Measurements from ENCODE around the gene WDR6. TPM values are rescaled to one million over a fixed set of nuclear protein-coding genes. Genes with fewer than 3 reads are reported as not detected.

Gene WDR6
- total and polyA plus RNA-seq, 2 experiments from 2014 or later: 76.5 to 156 TPM

DNA sequence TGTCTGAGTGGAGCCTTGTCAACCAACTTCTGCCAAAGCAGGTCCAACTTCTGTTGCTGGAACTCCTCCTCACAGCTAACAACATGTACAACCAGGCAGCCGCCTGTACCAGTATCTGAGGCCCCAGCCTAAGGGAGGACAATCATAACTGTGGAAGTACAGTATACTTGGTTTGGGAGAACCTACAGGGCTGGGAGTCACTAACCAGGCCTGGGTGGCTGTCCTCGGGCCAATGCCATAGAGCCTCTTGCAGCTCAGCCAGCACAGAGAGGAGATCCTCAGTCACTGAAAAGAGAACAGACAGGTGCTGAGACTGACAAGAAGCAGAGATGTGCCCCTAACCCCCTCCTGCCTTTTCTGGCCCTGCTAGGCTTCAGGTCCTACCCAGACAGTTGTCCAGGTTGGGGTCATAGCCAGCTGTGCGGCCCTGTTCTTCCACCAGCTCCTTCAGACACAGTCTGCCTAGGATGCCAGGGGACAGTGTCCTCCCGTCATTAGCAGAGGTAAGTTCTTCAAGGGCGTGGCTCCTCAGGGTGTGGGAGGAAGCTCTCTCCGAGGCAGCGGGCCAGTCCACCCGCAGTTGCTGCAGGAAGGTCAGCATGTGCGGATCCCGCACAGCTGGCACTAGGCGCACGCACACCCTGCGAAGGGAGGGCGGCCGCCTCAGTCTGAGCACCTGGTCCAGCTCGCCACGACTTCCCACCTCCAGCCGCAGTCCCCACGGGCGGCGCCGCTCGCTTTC lies 10.2 kb downstream of the WDR6 start:
- TF ChIP-seq STAT1 (IDR thresholded peaks at IDR 0.05; ENCODE audit: unreplicated experiment) (no peak), EZH2 (IDR thresholded peaks at IDR 0.05; ENCODE audit: low read depth, unreplicated experiment) (no peak), JUNB (IDR thresholded peaks at IDR 0.05; ENCODE audit: unreplicated experiment) (no peak), CREB1 (CRISPR knock-in tag; IDR thresholded peaks at IDR 0.05; ENCODE audit: low read depth) (no peak), EZH2phosphoT487 (IDR thresholded peaks at IDR 0.05; ENCODE audit: unreplicated experiment) (no peak), ZNF331 (CRISPR knock-in tag; IDR thresholded peaks at IDR 0.05; ENCODE audit: low read depth) (no peak), POLR2AphosphoS5 (IDR thresholded peaks at IDR 0.05; ENCODE audit: low read depth) (no peak), ZNF114 (CRISPR knock-in tag; IDR thresholded peaks at IDR 0.05) (no peak), NANOG (IDR thresholded peaks at IDR 0.05; ENCODE audit: borderline replicate concordance) (no peak)
- TF ChIP-seq, protein P1, sequence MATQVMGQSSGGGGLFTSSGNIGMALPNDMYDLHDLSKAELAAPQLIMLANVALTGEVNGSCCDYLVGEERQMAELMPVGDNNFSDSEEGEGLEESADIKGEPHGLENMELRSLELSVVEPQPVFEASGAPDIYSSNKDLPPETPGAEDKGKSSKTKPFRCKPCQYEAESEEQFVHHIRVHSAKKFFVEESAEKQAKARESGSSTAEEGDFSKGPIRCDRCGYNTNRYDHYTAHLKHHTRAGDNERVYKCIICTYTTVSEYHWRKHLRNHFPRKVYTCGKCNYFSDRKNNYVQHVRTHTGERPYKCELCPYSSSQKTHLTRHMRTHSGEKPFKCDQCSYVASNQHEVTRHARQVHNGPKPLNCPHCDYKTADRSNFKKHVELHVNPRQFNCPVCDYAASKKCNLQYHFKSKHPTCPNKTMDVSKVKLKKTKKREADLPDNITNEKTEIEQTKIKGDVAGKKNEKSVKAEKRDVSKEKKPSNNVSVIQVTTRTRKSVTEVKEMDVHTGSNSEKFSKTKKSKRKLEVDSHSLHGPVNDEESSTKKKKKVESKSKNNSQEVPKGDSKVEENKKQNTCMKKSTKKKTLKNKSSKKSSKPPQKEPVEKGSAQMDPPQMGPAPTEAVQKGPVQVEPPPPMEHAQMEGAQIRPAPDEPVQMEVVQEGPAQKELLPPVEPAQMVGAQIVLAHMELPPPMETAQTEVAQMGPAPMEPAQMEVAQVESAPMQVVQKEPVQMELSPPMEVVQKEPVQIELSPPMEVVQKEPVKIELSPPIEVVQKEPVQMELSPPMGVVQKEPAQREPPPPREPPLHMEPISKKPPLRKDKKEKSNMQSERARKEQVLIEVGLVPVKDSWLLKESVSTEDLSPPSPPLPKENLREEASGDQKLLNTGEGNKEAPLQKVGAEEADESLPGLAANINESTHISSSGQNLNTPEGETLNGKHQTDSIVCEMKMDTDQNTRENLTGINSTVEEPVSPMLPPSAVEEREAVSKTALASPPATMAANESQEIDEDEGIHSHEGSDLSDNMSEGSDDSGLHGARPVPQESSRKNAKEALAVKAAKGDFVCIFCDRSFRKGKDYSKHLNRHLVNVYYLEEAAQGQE (IDR thresholded peaks at IDR 0.05; ENCODE audit: unreplicated experiment): no peak
- TF ChIP-seq, protein P2, sequence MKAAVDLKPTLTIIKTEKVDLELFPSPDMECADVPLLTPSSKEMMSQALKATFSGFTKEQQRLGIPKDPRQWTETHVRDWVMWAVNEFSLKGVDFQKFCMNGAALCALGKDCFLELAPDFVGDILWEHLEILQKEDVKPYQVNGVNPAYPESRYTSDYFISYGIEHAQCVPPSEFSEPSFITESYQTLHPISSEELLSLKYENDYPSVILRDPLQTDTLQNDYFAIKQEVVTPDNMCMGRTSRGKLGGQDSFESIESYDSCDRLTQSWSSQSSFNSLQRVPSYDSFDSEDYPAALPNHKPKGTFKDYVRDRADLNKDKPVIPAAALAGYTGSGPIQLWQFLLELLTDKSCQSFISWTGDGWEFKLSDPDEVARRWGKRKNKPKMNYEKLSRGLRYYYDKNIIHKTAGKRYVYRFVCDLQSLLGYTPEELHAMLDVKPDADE (IDR thresholded peaks at IDR 0.05): no peak
- TF ChIP-seq, protein P3, sequence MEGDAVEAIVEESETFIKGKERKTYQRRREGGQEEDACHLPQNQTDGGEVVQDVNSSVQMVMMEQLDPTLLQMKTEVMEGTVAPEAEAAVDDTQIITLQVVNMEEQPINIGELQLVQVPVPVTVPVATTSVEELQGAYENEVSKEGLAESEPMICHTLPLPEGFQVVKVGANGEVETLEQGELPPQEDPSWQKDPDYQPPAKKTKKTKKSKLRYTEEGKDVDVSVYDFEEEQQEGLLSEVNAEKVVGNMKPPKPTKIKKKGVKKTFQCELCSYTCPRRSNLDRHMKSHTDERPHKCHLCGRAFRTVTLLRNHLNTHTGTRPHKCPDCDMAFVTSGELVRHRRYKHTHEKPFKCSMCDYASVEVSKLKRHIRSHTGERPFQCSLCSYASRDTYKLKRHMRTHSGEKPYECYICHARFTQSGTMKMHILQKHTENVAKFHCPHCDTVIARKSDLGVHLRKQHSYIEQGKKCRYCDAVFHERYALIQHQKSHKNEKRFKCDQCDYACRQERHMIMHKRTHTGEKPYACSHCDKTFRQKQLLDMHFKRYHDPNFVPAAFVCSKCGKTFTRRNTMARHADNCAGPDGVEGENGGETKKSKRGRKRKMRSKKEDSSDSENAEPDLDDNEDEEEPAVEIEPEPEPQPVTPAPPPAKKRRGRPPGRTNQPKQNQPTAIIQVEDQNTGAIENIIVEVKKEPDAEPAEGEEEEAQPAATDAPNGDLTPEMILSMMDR (conservative IDR thresholded peaks at IDR 0.05; ENCODE audit: low read depth in 2 of 2): no peak
- TF ChIP-seq, protein P4, sequence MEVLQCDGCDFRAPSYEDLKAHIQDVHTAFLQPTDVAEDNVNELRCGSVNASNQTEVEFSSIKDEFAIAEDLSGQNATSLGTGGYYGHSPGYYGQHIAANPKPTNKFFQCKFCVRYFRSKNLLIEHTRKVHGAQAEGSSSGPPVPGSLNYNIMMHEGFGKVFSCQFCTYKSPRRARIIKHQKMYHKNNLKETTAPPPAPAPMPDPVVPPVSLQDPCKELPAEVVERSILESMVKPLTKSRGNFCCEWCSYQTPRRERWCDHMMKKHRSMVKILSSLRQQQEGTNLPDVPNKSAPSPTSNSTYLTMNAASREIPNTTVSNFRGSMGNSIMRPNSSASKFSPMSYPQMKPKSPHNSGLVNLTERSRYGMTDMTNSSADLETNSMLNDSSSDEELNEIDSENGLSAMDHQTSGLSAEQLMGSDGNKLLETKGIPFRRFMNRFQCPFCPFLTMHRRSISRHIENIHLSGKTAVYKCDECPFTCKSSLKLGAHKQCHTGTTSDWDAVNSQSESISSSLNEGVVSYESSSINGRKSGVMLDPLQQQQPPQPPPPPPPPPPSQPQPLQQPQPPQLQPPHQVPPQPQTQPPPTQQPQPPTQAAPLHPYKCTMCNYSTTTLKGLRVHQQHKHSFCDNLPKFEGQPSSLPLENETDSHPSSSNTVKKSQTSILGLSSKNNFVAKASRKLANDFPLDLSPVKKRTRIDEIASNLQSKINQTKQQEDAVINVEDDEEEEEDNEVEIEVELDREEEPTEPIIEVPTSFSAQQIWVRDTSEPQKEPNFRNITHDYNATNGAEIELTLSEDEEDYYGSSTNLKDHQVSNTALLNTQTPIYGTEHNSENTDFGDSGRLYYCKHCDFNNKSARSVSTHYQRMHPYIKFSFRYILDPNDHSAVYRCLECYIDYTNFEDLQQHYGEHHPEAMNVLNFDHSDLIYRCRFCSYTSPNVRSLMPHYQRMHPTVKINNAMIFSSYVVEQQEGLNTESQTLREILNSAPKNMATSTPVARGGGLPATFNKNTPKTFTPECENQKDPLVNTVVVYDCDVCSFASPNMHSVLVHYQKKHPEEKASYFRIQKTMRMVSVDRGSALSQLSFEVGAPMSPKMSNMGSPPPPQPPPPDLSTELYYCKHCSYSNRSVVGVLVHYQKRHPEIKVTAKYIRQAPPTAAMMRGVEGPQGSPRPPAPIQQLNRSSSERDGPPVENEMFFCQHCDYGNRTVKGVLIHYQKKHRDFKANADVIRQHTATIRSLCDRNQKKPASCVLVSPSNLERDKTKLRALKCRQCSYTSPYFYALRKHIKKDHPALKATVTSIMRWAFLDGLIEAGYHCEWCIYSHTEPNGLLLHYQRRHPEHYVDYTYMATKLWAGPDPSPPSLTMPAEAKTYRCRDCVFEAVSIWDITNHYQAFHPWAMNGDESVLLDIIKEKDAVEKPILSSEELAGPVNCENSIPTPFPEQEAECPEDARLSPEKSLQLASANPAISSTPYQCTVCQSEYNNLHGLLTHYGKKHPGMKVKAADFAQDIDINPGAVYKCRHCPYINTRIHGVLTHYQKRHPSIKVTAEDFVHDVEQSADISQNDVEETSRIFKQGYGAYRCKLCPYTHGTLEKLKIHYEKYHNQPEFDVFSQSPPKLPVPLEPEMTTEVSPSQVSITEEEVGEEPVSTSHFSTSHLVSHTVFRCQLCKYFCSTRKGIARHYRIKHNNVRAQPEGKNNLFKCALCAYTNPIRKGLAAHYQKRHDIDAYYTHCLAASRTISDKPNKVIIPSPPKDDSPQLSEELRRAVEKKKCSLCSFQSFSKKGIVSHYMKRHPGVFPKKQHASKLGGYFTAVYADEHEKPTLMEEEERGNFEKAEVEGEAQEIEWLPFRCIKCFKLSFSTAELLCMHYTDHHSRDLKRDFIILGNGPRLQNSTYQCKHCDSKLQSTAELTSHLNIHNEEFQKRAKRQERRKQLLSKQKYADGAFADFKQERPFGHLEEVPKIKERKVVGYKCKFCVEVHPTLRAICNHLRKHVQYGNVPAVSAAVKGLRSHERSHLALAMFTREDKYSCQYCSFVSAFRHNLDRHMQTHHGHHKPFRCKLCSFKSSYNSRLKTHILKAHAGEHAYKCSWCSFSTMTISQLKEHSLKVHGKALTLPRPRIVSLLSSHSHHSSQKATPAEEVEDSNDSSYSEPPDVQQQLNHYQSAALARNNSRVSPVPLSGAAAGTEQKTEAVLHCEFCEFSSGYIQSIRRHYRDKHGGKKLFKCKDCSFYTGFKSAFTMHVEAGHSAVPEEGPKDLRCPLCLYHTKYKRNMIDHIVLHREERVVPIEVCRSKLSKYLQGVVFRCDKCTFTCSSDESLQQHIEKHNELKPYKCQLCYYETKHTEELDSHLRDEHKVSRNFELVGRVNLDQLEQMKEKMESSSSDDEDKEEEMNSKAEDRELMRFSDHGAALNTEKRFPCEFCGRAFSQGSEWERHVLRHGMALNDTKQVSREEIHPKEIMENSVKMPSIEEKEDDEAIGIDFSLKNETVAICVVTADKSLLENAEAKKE (CRISPR knock-in tag; IDR thresholded peaks at IDR 0.05): no peak
- peaks cover 19% of the 10 kb centered on the region for H3K4me1 Mint-ChIP-seq
- Histone ChIP-seq H2AFZ (peak overlapping the region; percentile 69; the same call in 1 of the 2 replicates), H3K27me3 (ENCODE audit: insufficient read depth) (no peaks in the 10 kb centered on the region), H3K4me3 (peak overlapping the region; percentile 97), H4K20me1 (replicated peaks; ENCODE audit: insufficient read depth) (peaks cover 7% of the 10 kb centered on the region; the same call in 1 of the 2 replicates), H3K9me2 (ENCODE audit: insufficient read depth) (no peaks in the 10 kb centered on the region), H3K27ac (ENCODE audit: low read depth) (no peak overlapping the region), H3K4me2 (peak overlapping the region; percentile 99), H3K79me2 (replicated peaks; ENCODE audit: insufficient read depth) (peaks cover 7% of the 10 kb centered on the region; the same call in 1 of the 2 replicates), H3K4me1 (ENCODE audit: insufficient read depth) (peaks cover 19% of the 10 kb centered on the region; the same call in 1 of the 2 replicates), H3K36me3 (ENCODE audit: insufficient read depth) (peaks cover 11% of the 10 kb centered on the region), H3F3A (replicated peaks; ENCODE audit: low read depth) (peaks cover 41% of the 10 kb centered on the region)
- no peaks in the 10 kb centered on the region; the same call in 2 of the 3 replicates for H3K9me3 Mint-ChIP-seq
- peaks cover 48% of the 10 kb centered on the region for H3K36me3 Mint-ChIP-seq (ENCODE audit: low read depth)
- H3K4me3 Mint-ChIP-seq: peak overlapping the region; percentile 93
- DNase-seq (ENCODE audit: low spot score) (peak; percentile 43), ATAC-seq (peak; percentile 0; the same call in 2 of the 3 replicates)
- no peak overlapping the region; the same call in 1 of the 2 replicates for H3K27ac Mint-ChIP-seq
- peaks cover 23% of the 10 kb centered on the region for H3K27me3 Mint-ChIP-seq (ENCODE audit: insufficient read depth, low read depth, poor library complexity)
